Left lung (tissue), 10 donors: ENCODE measurements around the gene AREG. TPM values are rescaled to one million over a fixed set of nuclear protein-coding genes. Genes with fewer than 3 reads are reported as not detected.

Experiments used
- ATAC-seq: fragments of 200-7000 bp; cut with Tn5 transposase; one replicate; pipeline ENCODE4 v1.9.1; 2020; ENCODE audit warnings: moderate library complexity
- DNase-seq, 4 donors: peaks; one replicate each; pipeline ENCODE4 v3.0.0-alpha.2; 2013 to 2020
- H3K27ac ChIP-seq, 2 donors: fragments of 200-600 bp; sonication (generic) in 1 of 2; one replicate each; pipeline versions ENCODE4 v1.5.0 to v1.8.0; 2020 to 2021
- H3K27me3 ChIP-seq, 2 donors: fragments of 200-600 bp; sonication (generic) in 1 of 2; one replicate each; pipeline versions ENCODE4 v1.5.0 to v1.8.0; 2020 to 2021
- H3K36me3 ChIP-seq, 2 donors: fragments of 200-600 bp; sonication (generic) in 1 of 2; one replicate each; pipeline versions ENCODE4 v1.5.0 to v1.8.0; 2020 to 2021
- H3K4me1 ChIP-seq, 2 donors: fragments of 200-600 bp; one replicate each; pipeline ENCODE4 v1.8.0; 2021
- H3K4me3 ChIP-seq, 2 donors: fragments of 200-600 bp; sonication (generic) in 1 of 2; one replicate each; pipeline versions ENCODE4 v1.5.0 to v1.8.0; 2020 to 2021; ENCODE audit warnings: mild to moderate bottlenecking in 1 of 2
- H3K9me3 ChIP-seq, 2 donors: fragments of 200-600 bp; sonication (generic) in 1 of 2; one replicate each; pipeline versions ENCODE4 v1.5.0 to v1.8.0; 2020 to 2021
- intact Hi-C, 2 donors: fragments of 100-400 bp; cut with DNase I; formaldehyde crosslinking; loops; one replicate each; pipeline versions ENCODE4 v1.11.2 to v1.14.2; 2022
- polyA plus RNA-seq, 6 donors: library from polyadenylated mRNA; unstranded; fragments of 120-200 nt; gene quantifications; one replicate each; pipeline ENCODE4 v1.2.1, GENCODE V29; 2013; ENCODE audit not compliant: insufficient read length in 6 of 6
- total RNA-seq, 2 donors: library from RNA; stranded (reverse); fragmentation: NEBNext Ultra II Directional; extraction: Animal tissue kit (Norgen Biotek cat#: 25700); gene quantifications; one replicate each; pipeline ENCODE4 v1.2.1, GENCODE V29; 2021
- TF ChIP-seq, protein P1 (sequence below), 2 donors: fragments of 200-600 bp; sonication (generic) in 1 of 2; IDR thresholded peaks; one replicate each; pipeline versions ENCODE4 v1.5.0 to v1.8.0; 2021; ENCODE audit warnings: antibody characterized with exemption in 2 of 2
- donor health status: DM: no; HTN: yes; CAD: no.
- donor health status: DM: no; HTN: no; CAD: no.

Gene AREG
- total and polyA plus RNA-seq, 8 donors, result 0.90 to 130 (median 1.8) TPM

- Histone ChIP-seq H3K4me3 (no peak overlapping the region), H3K9me3 (no peaks in the 10 kb centered on the region), H3K36me3 (no peaks in the 10 kb centered on the region), H3K4me1 (no peaks in the 10 kb centered on the region), H3K27ac (no peak overlapping the region), H3K27me3 (no peaks in the 10 kb centered on the region)
- DNase-seq, result no peak
- TF ChIP-seq, protein P1, sequence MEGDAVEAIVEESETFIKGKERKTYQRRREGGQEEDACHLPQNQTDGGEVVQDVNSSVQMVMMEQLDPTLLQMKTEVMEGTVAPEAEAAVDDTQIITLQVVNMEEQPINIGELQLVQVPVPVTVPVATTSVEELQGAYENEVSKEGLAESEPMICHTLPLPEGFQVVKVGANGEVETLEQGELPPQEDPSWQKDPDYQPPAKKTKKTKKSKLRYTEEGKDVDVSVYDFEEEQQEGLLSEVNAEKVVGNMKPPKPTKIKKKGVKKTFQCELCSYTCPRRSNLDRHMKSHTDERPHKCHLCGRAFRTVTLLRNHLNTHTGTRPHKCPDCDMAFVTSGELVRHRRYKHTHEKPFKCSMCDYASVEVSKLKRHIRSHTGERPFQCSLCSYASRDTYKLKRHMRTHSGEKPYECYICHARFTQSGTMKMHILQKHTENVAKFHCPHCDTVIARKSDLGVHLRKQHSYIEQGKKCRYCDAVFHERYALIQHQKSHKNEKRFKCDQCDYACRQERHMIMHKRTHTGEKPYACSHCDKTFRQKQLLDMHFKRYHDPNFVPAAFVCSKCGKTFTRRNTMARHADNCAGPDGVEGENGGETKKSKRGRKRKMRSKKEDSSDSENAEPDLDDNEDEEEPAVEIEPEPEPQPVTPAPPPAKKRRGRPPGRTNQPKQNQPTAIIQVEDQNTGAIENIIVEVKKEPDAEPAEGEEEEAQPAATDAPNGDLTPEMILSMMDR (IDR thresholded peaks at IDR 0.05), result no peak
- intact Hi-C loops, result no loop called here
- no peak for ATAC-seq
These were observed 32.7 kb upstream of the AREG start for GRCh38 chr4:74412225-74412624.

GRCh38 chr4:74413265-74413664 is 31.7 kb upstream of the AREG start:
- Histone ChIP-seq H3K4me1 (no peaks in the 10 kb centered on the region), H3K4me3 (no peak overlapping the region), H3K27me3 (no peaks in the 10 kb centered on the region), H3K27ac (no peak overlapping the region), H3K36me3 (no peaks in the 10 kb centered on the region), H3K9me3 (no peaks in the 10 kb centered on the region)
- TF ChIP-seq, protein P1 (IDR thresholded peaks at IDR 0.05), result no peak
- ATAC-seq (no peak), DNase-seq (no peak)
- intact Hi-C loops, result no loop called here

DNA sequence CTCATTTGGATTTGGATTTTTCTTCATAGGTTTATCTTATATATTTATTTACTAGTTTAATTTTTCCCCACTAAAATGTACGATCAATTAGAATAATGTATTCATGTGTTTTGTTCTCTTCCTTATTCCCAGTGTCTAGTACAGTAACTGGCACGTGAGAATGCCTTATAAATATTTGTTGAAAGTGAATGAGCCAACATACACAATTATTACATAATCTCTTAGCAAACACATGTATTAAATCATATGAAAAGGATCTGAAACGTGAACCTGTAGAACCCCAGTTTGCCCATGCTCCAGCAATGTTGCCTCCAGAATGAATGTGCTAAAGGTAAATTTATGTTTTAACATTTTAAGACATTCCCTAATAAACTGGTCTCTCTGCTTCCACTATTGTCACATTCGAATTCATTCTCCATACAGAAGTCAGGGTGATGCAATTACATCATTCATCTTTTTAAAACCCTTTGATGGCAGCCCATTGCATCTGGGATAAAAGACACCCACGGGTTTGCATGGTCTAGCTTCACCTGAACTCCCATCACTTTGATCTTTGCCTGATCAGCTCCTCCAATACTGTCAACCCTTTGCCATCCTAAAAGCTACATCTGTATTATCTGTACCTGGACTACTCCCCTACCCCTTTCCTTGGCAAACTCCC is 30.7 kb upstream of the AREG start:
- Histone ChIP-seq H3K4me1 (no peaks in the 10 kb centered on the region), H3K27me3 (no peaks in the 10 kb centered on the region), H3K9me3 (no peaks in the 10 kb centered on the region), H3K4me3 (no peak overlapping the region), H3K27ac (no peak overlapping the region), H3K36me3 (no peaks in the 10 kb centered on the region)
- ATAC-seq (no peak), DNase-seq (no peak)
- intact Hi-C loops, result no loop called here
- TF ChIP-seq, protein P1 (IDR thresholded peaks at IDR 0.05), result no peak

GRCh38 chr4:74415602-74416300 is 29.2 kb upstream of the AREG start:
- Histone ChIP-seq H3K4me3 (no peak overlapping the region), H3K9me3 (no peaks in the 10 kb centered on the region), H3K4me1 (no peaks in the 10 kb centered on the region), H3K27me3 (no peaks in the 10 kb centered on the region), H3K27ac (no peak overlapping the region), H3K36me3 (no peaks in the 10 kb centered on the region)
- intact Hi-C loops, result no loop called here
- TF ChIP-seq, protein P1 (IDR thresholded peaks at IDR 0.05), result no peak
- no peak for ATAC-seq
- no peak for DNase-seq

GRCh38 chr4:74418063-74418670 is 26.8 kb upstream of the AREG start:
- ATAC-seq (no peak), DNase-seq (no peak)
- TF ChIP-seq, protein P1 (IDR thresholded peaks at IDR 0.05), result no peak
- no peak overlapping the region for H3K27ac ChIP-seq
- intact Hi-C loops, result no loop called here
- H3K4me3 ChIP-seq, result no peak overlapping the region
- H3K27me3 ChIP-seq, result no peaks in the 10 kb centered on the region
- no peaks in the 10 kb centered on the region for H3K9me3 ChIP-seq
- no peaks in the 10 kb centered on the region for H3K4me1 ChIP-seq
- H3K36me3 ChIP-seq, result no peaks in the 10 kb centered on the region
